NCI-H1417 treated with DMSO at 0.1 percent for 48 hours (cell line): ENCODE data around the gene MRM2.

Experiments used
- DNase-seq: peaks from one replicate; lab custom pipeline; 2025; lab: John Stamatoyannopoulos, UW

The MRM2 gene

DNA sequence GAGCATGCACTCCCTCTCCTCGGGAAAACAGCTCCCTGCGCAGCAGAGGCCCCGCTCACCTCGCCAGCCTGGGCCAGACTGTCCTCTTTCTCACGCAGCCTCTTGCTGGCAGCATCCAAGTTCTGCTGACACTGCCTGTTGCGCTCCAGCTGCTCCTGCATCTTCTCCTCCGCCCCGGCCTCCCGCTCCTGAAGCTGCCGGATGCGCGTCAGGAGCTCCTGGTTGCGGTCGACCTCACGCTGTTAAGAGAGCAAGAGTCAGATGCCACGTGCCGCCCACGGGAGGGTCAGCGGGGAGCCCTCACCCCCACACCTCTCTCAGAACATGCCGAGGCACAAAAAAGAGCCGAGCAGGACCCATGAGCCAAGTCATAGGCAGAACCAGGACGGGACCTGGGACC, 19.5 kb downstream of the MRM2 start:
- no peak for DNase-seq

DNA sequence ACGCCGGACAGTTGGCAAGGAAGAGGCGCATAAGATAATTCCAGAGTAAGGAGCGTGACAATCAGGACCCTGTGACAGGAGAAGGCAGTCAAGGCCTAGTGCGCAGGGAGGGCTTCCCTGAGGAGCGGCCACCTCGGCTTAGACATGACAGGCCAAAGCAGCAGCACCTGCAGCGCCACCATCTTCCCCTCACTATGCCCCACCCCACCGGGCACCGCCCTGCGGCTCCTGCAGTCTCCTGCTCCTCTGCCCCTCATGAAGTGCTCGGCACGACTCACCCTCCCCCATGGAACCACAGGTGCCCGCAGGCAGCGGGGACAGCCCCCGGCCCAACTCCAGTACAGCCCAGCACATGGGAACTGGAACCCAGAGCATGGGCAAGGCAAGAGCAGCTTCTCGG, 21.1 kb downstream of the MRM2 start:
- no peak for DNase-seq

DNA sequence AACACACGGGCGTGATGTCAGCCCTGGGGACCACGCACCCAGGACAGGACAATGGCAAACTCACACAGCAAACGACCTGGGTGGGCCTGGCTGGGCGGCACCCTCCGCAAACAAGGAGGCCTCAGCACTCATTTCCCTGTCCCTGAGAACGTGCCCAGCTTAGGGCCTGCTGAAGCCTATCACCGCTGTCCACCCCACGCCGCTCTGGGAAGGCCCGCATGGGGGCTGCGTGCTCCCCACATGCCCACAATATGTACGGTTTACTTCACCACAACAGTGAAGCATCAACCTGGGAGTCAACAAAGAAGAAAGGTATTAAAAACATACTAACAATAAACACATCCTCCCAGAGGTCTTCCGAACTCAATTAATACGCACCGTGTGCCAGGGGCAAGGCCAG, 21.5 kb downstream of the MRM2 start:
- DNase-seq, result no peak

DNA sequence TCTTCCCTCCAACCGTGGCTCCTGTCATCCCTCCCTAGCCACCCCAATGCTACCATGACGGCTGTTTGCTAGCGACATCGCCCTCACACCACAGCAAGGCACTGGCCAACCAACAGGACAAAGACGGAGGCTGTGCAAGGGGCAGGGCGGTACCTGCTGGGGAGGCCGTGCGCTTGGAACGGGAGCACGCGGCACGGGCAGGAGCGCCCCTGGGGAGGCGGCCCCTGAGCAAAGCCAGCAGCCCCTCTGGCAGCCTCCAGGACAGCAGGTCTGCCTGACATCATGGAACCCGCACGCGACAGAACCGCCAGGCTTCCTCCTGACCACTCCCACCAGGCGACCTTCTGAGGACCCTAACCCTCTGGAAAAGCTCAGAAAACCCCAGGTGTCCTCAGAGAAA, 22.0 kb downstream of the MRM2 start:
- DNase-seq, result no peak

DNA sequence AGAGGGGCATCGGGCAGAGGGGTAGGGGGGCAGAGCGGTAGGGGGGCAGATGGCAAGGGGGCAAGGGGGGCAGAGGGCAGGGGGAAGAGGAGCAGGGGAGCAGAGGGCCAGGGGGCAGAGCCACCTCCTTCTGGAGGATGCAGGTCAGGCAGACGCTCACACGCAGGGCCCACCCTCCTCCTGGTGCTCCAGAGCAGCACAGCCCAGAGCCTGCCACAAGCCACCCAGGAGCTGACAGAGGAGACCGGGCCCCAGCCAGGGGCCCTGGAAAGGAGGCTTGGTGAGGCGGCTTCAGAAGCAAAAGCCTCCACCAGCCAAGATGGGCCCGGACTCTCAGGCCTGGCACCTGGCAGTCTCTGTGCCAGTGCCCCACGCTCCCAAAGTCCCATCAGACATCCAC, 22.4 kb downstream of the MRM2 start:
- DNase-seq, result no peak

DNA sequence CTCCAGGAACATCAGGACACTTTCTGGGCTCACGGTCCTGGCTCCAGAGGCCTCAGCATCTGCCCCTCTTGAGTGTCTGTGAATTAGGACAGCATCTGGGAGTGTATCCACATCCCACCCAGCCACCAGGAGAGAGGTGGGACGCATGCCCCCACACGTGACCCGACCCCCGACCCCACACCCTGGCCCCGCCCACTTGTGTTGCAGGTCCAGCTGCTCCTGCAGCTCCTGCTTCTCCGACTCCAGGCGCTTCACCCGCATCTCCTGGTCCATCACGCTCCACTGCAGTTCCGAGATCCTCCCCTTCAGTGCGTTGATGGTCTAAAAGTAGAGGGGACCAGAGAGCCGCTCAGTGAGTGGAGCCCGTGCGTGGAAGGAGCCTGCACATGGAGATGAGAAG, 22.9 kb downstream of the MRM2 start:
- DNase-seq, result no peak

DNA sequence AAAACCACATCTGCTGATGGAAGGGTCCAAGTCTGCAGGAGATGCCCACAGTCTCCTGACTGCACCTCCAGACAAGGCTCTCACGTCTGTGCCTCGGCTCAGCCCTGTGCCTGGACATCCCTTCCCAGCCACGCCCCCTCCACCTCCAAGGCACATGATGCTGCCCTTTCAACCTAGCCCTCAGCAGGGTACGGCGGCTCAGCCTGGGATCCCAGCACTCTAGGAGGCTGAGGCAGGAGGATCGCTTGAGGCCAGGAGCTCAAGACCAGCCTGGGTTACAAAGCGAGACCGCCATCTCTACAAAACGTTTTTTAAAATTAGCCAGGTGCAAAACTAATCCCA, 23.6 kb downstream of the MRM2 start:
- DNase-seq, result no peak

DNA sequence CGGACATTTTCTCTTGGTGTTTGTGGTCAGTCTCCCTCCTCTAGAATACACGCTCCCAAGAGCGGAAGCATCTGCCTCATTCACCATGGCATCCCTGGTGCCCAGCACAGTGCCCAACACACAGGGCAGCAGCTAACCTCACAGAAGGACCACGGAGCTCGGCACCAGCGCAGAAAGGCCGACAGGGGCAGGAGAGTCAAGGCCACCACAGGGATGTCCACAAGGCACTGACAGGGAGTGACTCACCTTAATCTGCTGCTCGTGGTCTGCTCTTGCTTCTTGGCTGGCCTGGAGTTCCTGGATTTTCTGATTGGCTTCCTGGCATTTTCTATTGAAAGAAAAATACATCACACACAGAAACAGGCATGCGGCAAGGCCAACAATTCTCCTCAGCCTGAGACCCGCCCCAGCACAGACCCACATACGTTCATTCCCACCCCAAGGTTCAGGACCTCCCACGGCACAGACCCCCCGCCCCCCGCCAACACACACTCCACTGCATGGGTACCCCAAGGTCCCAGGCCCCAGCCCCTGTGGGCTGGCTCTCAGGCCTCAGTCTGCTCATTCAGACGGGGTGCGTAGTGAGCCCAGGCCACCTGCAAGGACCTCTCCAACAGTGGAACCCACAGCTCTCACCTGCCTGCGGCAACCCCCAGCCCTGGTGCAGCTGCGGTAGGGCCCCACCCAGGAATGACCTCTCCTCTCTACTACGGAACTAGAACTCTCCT, 24.1 kb downstream of the MRM2 start:
- no peak for DNase-seq

DNA sequence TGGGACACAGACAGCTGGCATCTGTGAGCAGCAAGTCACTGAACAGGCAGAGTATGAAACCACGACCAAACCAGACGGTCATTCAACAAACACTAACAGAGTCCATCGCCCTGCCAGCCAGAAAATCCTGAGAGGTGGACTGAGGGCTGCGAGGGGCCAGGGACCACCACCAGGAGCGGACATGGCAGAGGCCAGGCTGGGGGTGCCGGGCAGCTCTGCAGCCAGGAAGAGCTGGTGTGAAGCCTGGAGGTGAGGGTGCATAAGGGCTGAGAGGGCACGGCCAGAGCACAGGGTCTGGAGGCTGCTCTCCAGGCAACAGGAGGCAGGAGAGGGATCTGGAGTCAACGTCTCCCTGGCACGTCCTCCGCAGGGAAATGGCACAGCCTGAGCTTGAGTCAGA, 24.8 kb downstream of the MRM2 start:
- DNase-seq, result no peak

DNA sequence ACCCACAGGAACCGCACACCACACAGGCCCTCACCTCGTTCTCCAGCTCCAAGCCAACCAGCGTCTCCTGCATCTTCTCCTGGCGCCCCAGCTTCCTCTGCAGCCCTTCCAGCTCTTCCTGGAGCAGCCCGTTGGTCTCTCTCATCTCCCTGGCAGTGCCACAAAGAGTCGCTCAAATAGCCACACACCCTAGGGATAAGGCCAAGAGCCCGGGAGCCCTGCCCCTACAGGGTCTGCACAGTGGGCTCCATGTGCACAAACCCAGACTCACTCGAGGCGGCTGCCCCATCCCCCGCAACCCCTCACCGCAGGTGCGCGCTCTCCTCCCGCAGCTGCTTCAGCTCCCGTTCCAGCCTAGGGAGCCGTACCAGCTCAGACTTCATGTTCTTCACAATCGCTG, 26.2 kb downstream of the MRM2 start:
- DNase-seq, result no peak

DNA sequence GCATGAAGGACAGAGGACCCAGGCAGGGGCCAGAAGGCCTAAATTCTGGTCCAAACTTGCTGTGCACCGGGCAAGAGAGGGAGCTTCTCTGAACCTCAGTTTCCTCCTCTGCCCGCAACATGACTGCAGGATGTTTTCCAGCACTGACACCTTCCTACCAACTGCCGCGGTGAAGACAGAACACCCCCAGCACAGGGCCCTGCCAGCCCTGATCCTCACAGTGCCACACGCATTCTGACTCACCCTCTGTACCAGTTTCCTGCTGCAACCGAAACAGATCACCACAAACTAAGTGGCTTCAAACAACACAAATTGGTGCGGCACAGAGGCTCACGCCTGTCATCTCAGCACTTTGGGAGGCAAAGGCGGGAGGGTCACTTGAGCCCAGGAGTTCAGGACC, 27.4 kb downstream of the MRM2 start:
- no peak for DNase-seq

DNA sequence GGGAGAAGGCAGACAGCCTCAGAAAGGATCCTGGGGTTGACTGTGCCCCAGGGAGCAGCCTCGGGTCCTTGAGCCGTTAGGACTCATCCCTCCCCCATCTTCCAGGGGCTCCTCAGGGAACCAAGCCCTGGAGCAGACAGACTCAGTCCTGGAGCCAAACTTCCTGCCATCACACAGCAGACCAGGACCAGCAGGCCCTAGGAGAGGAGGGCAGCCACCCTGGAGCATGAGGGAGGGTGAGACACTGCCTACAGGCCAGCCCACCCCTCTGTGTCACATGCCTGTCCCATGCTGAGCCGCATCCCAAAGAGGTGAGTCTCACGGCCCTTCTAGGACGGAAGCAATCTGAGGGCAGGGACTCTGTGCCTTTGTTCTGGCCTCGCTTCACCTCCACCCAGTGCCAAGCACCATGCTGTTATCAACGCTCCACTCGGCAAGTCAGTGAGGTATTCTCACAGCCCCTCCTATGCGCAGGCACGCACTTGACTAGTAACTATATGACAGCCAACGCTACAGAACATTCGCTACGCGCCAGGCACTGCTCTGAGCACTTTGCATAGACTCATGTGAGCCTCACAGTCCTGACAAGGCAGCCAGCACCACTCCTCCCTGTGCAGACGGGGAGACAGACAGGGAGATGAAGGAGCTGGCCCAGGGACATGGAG, 28.3 kb downstream of the MRM2 start:
- DNase-seq, result no peak

DNA sequence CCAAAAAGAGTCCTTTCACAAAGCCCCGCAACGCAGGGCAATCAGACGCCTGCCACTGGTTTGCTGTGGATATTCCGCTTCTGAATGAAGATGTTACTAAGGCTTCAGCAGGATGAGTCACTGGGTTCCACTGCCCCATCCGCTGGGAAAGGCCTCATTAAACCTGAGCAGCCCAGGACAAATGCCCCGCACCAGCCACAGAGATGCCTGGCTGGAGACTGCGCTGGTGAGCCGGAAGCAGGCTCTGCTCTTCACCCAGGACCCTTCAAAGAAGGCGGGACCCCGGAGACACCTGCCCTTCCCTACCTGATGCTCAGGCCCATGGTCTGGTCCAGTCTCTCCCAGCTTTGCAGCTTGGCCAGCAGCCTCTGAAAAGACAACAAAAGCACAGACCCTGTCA, 29.1 kb downstream of the MRM2 start:
- DNase-seq, result no peak

DNA sequence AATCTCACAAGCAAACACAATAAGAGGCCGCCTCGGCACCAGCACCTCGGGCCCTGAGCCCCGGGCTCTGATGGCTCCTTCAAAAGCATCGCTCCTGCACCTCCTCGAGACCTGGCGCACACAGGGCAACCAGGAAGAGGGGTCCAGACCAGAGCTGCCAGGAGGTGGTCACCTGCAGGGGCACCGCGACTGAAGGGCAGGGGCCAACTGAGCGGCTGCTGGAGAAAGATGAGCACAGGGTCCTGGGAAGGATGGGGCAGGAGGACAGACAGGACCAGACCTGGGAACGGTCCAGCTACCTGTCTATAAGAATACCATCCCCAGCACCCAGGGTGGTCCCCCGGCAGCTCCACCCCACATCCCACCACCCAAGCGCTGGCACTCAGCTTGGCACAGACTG, 30.1 kb downstream of the MRM2 start:
- DNase-seq, result no peak

DNA sequence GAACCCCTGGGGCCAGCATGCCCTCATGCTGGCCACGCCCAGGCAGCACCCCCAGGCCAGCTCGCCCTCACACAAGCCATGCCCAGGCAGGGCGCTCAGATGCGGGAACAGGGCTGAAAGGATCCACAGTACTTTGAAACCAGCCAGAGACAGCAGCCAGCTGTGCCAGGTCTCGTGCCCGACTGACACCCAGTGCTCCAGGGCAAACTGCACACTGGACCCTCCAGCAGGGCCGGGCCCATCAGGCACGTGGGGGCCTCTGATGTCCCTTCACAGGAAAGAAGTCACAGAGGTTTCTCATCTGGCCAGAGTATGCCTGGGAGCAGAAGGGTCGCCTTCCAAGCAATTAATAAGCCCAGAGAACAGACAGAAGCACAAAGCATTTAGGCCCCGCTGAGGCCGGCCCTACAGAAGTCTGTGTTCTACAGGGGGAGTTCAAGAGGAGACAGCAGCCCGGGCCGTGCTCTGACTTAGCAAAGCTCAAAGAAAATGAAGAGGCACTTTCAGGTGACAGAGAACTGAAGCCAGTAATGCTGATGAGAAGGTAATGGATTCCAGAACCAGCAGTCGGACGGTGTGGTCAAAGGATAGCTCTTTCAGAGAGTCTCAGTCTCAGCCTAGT, 30.6 kb downstream of the MRM2 start:
- no peak for DNase-seq

DNA sequence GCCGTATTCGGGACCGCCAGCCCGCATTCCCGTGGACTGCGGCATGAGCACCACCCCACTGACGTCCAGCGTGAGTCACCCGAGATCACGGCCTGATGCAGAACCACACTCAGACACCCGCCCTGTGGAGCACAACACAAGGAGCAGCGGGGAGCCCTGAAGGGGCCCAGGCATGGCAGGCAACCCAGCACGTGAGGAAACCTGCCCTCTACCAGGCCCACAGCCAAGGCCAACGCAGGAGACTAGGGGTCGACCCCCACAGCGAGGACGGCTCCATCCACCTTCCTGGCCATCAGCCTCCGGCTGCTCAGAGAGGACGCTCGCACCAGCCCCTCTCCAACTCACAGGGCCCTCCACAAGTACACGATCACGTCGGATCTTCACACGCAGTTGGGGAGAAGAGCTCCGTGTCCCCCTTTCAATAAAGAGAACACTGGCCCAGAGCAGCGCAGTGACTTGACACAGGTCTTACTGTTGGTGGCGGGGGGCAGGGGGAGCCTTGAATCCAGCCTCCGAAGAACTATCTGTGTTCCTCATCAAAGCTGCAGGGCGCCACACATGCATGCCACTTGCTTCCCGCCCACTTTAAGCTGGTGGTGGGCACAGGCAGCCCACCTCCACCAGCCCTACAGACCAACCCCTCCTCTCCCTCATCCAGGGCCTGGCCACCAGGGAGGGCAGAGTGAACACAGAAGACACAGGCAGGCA, 31.3 kb downstream of the MRM2 start:
- no peak for DNase-seq

DNA sequence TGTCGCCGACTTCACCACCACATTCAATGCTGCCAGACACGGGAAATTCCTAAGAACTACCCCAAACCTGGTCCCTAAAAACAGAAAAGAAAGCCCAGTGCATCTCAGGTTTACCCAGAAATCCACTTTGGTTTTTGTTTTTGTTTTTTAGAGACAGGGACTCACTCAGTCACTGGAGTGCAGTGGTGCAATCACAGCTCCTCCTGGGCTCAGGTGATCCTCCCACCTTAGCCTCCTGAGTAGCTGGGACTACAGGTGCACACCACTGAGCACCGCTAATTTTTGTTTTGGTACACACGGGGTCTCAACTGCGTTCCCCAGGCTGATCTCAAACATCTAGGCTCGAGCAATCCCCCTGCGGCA, 32.1 kb downstream of the MRM2 start:
- DNase-seq, result no peak

DNA sequence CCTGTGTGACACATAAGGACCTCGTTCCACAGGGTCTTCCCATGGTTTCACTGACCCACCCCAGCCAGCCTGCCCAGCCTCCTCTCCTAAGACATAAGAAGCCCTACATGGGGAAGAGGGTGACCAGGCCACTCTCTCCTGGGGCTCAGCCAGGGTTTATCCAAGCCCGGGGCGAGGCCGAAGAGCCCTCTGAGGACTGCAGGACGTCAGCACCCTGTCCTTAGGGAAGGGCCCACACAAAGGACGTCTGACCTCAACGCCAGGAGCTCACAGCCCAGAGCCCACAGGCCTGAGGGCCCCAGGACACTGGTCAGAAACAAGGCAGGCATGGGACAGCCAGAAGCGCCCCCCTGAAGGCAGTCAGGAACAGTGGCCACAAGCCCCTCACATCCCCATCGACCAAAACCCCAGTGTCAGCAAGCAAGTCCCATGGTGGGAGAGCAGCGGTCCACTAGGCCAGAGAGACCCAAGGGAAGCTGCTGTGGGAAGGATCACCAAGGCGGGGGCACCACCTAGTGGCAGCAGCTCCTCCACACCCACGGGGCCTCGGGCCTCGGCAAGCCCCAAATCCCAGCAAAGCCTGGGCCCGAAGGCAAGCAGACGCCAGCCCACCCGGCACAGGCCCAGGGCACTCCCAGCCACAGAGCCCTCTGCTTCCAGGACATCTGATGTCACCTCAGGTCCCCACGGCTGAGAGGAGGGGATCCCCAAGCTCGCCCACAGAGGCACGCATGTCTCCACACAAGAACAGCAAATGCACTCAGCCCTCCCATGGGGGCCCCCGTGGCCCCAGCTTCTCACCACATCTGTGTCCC, 32.7 kb downstream of the MRM2 start:
- DNase-seq, result no peak

DNA sequence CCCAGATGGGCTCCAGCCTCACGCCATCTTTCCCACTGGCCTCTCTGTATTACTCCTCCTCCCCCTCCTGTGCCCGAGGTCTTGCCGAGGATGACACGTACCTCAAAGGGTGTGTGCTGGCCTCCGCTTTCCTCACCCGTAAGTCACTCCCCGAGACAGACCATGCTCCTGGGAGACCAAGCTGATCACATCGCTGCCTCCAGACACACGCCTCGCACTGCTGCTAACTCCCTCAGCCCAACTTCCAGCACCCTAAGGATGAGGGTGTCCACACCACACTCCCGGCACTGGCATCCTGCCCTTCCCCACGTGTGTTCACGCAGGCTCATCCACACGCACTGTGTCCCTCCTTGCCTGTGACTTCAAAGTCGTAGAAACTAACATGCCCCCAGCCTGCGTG, 33.3 kb downstream of the MRM2 start:
- DNase-seq, result no peak

DNA sequence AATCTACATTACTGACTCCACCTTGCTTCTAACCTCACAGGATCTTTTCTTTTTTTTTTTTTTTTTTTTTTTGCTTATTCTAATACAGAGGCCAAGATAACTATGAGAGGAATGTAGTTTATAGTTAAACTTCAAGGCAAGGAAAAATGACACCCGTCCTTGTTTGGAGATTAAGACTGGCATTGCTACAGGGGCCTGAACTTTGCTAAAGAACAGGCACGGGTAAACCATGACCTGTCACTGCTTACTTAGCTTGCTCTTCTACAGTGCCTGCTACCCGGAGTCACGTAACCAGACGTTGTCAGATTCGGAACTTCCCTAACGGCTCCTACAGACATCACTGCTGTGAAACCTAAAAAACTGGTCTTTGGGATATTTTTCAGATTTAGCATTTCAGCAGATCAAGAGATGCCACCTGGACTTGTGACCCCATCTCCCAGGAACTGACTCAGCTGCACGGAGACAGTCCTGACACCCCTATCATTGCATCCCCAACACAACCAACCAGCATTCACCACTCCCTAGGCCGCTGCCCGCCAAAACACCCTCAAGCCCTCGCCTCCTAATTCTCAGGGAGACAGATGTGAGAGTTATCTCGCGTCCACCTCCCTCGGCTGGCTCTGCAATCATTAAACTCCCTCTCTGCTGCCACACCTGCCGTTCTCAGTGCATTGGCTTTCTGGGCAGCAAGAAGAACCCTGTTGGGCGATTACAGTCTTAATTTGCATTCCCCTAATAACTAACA, 36.8 kb downstream of the MRM2 start:
- DNase-seq, result no peak

DNA sequence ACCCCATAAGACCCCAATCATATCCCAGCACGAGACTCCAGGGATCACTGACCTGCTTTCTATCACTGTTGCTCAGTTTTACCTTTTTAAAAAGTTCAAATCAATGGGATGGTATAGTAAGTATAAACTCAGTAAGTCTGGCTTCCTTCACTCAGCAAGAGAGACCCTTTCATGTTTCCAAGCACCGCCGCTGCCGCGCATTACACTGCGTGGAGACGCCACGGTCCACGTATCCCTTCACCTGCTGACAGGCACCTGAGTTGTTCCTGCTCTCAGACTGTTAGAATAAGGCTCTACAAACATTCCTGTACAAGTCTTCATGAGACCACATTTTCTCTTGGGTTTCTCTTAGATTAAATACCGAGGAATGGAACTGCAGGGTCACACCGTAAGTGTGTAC, 37.6 kb downstream of the MRM2 start:
- DNase-seq, result no peak
